Right kidney (tissue), 1 donor: ENCODE results near the gene WDR86.
A peak's percentile ranks its signal among the peaks of the same experiment; 100 is the strongest.

ENCODE experiments used
- DNase-seq: peaks from one replicate; pipeline ENCODE4 v3.0.0-alpha.2; 2016

The WDR86 gene

DNA sequence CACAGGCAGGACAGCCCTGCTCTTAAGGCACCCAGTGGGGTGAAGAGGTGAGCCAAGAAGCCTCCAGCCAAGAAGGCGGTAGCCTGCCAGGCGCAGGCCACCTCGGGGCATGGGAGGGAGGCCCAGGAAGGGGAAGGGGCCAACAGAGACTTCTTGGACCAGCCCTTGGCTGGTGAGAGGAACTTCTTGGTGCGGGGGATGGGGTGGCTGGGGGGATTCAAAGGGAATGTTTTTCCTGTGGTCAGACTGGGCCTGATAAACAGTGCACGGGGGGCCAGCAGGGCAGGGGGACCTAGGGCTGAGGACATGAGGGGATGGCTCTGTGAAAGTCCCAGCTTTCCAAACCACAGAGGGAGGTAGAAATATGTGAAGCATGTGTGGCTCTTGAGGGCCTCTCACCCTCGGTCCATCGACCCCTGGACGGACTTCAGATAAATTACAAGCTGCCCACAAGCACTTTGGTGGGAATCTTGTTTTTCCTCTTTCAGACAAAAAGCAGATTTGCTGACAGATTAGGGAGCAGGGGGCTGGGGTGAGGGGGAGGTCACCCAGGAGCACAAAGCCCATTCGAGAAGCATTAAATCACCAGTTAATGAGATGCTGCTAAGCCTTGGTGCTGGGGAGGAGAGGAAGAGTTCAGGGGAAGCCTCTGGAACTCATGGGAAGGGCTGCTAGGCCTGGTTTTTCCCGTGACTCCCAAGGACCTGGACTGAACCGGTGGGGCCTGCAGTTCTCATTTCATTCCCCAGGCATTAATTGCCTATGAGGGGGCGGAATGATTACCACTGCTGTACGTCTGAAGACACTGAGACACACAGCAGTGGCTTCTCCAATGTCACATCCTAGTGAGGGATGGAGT, 18.8 kb upstream of the WDR86 start:
- DNase-seq: peak; percentile 76

DNA sequence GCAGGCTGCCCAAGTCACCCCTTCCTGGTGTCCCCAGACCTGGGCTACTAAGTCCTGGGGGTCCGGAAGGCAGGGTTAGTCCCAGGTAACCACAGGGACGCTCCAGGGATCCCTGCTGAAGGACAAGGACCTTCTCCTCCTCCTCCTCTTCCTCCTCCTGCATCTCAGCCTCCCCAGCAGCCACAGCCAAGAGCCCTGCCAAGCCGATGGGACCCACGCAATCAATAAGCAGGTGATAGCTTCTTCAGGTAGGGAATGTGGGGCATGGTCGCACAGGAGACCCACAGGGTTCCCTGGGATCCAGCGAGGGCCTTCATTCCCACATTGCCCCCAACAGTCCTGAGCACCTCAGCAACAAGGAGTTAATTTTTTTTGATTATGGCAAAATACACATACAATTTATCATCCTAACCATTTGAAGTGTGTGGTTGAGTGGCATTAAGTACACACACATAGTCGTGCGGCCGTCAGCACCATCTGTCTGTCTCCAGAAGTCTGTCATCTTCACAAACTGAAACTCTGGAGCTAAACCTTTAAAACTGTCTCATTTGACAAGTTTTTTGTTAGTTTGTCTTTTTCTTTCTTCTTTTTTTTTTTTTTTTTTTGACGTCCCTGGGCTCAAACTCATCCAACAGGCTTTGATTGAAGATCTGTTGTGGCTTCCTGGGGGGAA, 18.0 kb upstream of the WDR86 start:
- peak; percentile 40 for DNase-seq

DNA sequence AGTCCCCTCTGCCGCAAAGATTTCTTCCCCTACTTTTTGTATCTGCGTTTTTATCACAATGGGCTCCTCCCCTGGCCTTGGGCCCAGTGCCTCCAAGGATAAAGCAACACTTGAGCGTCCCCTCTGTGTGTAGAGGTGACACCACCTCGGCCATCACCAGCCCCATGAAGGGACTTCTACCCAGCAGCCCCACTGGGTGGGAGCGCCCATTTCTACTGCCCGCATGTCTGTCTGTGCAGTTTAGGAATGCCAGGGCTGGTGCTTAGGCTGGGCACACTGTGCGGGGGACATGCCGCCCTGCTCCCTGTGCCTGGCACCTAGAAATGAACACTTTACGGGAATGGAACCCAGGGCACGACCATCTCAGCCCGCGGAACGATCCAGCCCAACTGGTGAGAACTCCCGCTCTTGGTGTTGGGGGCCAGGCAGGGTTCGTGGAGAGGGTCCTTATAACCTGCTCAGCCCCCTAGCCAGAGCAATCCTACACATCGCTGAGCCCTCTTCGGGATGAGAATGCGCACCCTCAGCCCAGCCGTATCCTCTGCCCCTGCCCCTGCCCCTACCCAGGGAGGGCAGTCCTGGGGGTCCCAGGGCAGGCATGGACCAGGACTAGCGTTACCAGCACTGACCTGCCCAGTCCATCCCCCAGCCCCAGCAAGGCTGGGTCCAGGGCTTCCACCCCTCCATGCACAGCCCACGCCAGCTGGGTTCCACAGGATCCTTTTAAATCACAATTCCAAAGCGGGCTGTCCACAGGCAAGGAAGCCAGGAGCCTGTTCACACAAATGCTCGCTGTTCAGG, 17.3 kb upstream of the WDR86 start:
- no peak for DNase-seq

DNA sequence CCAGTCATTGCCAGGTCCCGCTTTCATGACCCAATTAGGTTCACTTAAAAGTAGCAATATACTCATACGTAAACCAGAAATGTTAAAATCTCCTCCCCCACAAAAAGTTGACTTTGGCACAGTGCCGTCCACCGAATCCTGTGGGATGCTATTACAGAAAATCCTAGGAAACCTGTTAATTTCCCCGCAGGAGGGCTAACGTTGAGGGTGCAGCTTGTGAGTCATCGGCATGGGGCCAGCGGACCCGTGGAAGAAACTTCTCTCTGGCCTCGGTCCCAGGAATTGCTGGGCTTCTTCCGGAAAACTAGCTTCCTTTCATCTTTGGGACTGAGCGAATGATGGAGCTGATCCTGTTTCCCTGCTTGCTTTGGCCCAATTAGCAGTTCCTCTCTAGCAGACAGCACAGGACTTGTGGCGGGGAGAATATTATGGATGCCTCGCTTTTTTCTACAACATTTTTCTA, 16.6 kb upstream of the WDR86 start:
- DNase-seq: peak; percentile 26

- DNase-seq: peak; percentile 2
Observed at GRCh38 chr7:151425670-151426440, 16.0 kb upstream of the WDR86 start.

- DNase-seq: no peak
Observed at GRCh38 chr7:151424799-151425198, 15.0 kb upstream of the WDR86 start.

- DNase-seq: no peak
Observed at GRCh38 chr7:151423936-151424335, 14.1 kb upstream of the WDR86 start.

GRCh38 chr7:151423226-151423625, 13.4 kb upstream of the WDR86 start:
- DNase-seq: no peak

GRCh38 chr7:151422212-151422611, 12.4 kb upstream of the WDR86 start:
- DNase-seq: no peak

DNA sequence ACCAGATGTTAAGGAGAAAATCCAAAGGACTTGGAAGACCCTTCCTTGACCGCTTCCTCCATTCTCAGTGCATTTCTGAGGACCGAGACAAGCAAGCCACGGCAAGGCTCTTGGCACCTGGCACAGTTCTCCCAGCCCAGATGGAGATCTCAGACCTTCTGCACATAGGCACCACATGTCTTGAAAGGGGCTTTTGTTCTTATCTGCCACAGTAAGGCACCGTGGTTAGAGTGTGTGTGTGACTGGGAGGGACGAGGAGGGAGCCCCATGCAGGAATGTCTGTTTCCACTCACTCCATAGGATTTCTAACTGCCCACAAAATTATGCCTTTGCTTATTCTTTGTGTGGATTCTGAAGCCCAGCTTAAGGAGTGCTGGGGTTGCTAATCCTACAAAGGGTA, 10.3 kb upstream of the WDR86 start:
- DNase-seq: no peak

DNA sequence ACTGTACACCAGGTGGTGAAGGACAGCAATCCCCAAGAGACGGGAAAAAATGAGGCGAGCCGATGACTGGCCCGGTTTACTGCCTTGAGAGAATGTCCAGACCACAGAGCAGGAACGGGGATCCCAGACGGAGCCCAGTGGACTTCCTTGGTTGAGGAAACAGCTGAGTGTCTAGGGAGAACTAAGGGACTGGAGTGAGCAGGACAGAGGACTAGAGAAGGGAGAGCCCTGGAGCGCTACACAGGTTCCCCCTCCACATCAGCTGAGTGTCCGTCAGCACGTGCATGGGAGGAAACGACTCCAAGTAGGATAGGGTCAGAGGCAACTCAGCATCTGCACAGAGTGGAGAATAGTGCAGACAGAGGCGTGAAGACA, 7.1 kb upstream of the WDR86 start:
- DNase-seq: peak; percentile 38

DNA sequence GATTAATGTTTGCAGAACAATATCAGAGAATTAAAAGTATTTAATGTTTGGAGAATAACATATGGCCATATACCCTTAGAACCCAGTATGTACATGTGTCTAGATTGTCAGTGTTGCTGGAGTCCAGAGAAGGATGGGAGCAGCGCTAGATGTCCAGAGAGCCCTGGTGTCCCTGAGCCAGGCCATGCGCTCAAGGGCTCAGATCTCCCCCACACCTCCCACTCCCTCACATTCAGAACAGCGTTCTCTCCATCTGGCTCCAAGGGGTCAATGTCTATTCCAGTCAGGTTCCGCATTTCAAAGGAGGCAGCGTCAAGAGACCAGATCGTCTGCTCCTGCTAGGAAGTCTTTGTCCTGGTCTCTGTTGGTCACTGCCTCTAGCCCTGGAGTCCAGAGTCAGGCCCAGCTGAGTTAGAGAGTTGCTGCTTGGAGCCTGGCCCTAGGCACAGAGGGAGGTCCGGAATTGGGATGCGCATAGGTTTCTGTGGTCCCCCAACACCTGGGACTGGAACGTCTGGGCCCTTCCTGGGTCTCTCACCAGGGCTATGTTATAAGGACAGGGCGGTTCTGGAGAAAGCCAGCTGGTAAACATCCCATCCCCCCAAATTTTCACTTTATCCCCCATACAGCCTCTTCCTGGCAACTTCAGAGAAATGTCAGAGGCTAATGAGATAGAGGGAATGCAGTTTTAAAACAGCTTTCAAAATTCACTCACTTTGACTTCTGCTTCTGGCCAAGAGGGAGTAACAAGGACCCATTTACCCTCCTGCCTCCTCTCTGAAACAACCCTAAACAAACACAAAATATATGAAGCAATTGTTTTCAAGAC, 6.5 kb upstream of the WDR86 start:
- DNase-seq: no peak

DNA sequence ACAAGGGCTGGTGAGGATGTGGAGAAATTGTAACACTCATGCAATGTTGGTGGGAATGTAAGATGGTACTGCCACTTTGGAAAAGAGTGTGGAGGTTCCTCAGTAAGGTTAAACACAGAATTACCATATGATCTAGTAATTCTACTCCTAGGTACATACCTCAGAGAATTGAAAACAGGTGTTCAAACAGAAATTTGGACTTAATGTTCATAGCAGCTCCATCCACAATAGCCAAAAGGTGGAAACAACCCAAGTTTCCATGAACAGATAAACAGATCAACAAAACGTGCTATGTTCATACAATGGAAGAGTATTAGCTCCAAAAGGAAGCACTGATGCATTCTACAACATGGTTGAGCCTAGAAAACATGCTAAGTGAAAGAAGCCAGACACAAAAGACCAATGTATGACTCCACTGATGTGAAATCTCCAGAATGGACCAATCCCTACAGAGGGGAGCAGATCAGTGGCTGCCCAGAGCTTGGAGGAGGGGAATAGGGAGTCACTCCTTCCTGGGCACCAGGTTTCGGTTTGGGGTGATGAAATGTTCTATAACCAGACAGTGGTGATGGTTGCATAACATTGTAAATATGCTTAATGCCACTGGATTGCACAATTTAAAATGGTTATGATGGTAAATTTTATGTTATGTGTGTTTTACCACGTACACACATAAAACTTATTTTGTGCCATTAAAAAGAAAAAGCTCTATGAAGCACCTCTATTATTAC, 5.7 kb upstream of the WDR86 start:
- no peak for DNase-seq

GRCh38 chr7:151413241-151413640, 3.4 kb upstream of the WDR86 start:
- no peak for DNase-seq

- DNase-seq: no peak
Observed at GRCh38 chr7:151412318-151412717, 2.5 kb upstream of the WDR86 start.

- DNase-seq: no peak
Observed at GRCh38 chr7:151411551-151411950, 1.7 kb upstream of the WDR86 start.

DNA sequence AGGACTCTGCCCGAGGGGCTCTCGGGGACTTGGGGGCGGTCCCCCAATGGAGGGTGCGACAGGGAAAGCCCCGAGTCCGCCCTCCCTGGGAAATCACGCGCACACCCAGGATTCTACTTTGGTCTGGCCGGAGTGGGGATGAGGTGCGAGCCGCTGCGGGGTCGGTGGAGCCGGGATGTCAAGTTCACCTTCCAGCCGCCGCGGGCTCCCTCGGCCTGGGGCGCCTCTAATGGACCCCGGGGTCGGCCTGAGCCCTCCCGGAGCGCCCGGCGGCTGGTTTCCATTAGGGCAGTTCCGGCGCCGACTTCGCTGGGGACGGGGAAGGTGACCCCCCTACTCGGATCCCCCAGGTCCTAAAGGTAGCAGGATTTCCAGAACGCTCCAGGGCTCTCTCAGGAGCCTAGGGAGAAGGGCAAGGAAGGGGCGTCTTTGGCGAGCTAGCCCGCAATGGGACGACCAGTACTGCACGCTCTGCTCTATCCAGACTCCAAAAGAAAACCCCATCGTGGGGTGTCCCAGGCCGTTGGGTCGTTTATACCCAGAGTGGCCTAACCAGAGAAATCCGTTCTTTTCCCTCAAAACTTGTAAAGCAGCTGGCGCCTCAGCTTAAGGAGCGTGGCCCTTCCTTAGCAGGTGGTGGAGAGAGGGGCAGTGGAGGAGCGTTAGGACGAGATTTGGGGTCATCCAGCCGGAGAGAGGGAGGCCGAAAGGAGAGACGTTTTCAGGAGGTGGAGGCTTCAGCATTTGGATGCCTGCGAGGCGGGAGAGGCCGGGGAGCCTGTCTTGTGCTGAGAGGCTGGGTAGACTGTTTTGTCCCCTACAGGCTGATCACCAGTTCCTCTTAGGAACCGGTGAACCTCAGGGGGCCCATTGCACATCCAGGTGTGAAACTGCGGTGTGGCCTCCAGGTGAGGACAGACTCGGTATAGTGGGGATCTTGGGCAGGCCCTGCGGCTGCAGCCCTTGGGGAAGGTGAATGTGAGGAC, 860 bp upstream of the WDR86 start:
- DNase-seq: peak; percentile 89

GRCh38 chr7:151408839-151409666, 785 bp downstream of the WDR86 start:
- peak; percentile 79 for DNase-seq
